Neuron (in vitro differentiated cells): ENCODE measurements around the gene KRT33B.
"Not testable (repeated sequence)": the region's sequence is repeated elsewhere in the genome, so short reads cannot be mapped to it uniquely, and the experiment has no call there.

Experiments used
- H2AFZ ChIP-seq: one replicate; pipeline ENCODE4 v1.6.1; 2013; ENCODE audit warnings: low read depth, mild to moderate bottlenecking, inconsistent platforms, low read length, moderate library complexity
- H3K27me3 ChIP-seq: one replicate; pipeline ENCODE4 v1.6.1; 2013; ENCODE audit warnings: low read length; ENCODE audit not compliant: insufficient read depth
- H3K36me3 ChIP-seq: one replicate; pipeline ENCODE4 v1.6.1; 2013; ENCODE audit warnings: low read length; ENCODE audit not compliant: insufficient read depth
- H3K4me1 ChIP-seq: one replicate; pipeline ENCODE4 v1.6.1; 2013; ENCODE audit warnings: low read length; ENCODE audit not compliant: insufficient read depth
- H3K4me3 ChIP-seq: 2 replicates; pipeline ENCODE4 v1.5.1; 2013; ENCODE audit warnings: mild to moderate bottlenecking, low read length, moderate library complexity
- H3K9me3 ChIP-seq: one replicate; pipeline ENCODE4 v1.6.1; 2013; ENCODE audit warnings: low read length

KRT33B gene

DNA sequence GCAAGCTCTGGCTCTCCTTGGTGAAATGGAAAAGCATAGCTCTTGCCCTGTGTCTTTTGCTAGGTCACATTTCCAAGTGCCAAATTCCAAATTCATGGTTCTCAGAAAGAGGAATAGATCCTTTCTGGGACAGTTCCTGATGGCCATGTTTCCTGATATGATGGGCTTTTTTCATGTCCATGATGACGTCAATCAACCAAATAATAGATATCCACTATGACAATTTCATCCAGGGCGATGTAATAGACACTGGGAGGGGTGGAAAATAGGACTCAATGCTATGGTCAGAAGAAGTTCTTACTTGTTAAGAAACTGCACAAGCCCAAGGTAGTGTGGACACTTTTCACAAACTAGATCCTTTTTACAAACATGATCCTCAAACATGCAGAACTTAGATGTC lies 18.4 kb downstream of the KRT33B start:
- no peaks in the 10 kb centered on the region for H3K4me1 ChIP-seq

DNA sequence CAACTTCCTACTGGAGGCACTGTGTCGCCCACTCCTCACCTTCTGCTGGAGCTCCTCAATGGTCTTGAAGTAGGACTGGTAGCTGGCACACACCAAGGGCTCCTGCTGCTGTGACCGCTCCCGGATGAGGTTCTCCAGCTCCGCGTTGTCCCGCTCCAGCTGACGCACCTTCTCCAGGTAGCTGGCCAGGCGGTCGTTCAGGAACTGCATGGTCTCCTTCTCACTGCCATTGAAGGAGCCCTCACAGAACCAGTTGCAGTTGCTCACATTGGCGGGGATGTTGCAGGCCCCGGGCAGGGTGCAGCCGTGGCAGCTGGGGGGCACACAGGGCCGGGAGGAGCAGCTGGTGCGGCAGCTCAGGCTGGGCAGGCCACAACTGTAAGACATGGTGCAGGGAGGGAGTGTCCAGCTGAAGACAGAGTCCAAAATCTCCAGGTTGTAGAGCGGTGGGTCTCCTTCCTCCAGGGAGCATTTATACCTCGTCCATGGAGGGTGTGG lies 19.2 kb downstream of the KRT33B start, which contains the start of gene KRT33A:
Gene KRT33A, minus strand, starts transcription at position 448 of the 498 bp plus-strand sequence. Its CDS starts 61 bp downstream, at position 387.
- not testable (repeated sequence) for H3K27me3 ChIP-seq, H3K4me3 ChIP-seq, H3K36me3 ChIP-seq, H2AFZ ChIP-seq, H3K9me3 ChIP-seq, H3K4me1 ChIP-seq

More for the DNA sequence above, 18.4 kb downstream of the KRT33B start:
- Histone ChIP-seq H3K4me3 (no peak overlapping the region), H3K9me3 (no peaks in the 10 kb centered on the region), H2AFZ (no peak overlapping the region), H3K27me3 (no peaks in the 10 kb centered on the region), H3K36me3 (no peaks in the 10 kb centered on the region)

DNA sequence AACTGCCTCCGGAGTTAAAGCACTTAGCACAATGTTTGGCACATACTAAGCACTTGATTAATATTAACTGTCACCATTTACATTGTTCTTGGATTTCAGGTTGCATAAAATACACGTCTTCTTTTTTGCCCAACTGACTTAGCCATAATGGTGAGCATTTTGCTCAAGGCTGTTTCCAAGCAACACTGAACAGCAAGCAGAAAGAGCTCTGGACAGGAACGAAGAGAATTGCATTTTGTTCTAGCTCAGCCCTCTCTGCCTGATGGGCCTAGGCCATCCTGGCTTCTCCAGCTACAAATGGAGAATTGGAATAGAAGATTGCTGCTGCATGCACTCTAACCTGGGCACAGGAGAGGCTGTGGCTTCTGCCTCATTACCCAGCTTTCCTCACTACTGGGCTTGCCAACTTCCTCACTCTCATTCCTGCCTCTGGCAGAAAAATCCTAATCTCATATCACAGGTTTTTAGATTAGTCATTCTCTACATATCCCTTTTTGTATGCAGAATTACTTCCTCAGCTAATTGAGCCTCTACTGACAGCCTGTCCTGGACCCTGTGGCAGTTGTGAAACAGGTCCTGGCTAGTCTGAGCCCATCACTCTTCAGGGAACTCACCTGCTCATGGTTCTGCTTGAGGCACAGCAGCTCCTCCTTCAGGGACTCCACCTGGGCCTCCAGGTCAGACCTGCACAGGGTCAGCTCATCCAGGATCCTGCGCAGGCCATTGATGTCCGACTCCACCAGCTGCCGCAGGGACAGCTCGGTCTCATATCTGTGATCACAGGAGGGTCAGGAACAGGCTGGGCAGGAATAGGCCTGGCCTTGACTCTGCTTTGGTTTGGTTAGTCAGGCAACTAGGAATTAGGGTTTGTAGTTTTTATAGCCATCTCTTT lies 21.5 kb downstream of the KRT33B start:
- Histone ChIP-seq H3K9me3 (no peaks in the 10 kb centered on the region), H3K36me3 (no peaks in the 10 kb centered on the region), H3K4me1 (no peaks in the 10 kb centered on the region), H2AFZ (no peak overlapping the region), H3K4me3 (no peak overlapping the region), H3K27me3 (no peaks in the 10 kb centered on the region)

DNA sequence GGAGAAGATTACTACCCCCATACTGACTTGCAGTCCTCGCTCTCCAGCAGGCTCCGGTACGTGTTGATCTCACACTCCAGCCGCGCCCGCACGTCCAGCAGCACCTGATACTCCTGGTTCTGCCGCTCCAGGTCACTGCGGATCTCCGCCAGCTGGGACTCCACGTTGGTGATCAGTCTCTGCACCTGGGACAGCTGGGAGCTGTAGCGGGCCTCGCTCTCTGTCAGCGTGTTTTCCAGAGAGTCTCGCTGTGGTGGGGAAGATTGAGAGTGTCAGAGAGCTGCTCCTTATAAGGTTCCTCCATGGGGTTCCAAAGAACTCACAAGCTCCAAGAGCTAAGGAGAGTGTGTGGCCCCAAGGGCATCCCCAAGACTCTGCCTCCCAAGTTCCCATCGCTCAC lies 23.2 kb downstream of the KRT33B start:
- H3K36me3 ChIP-seq, H3K27me3 ChIP-seq, H3K9me3 ChIP-seq, H3K4me3 ChIP-seq, H3K4me1 ChIP-seq, H2AFZ ChIP-seq: not testable (repeated sequence)

DNA sequence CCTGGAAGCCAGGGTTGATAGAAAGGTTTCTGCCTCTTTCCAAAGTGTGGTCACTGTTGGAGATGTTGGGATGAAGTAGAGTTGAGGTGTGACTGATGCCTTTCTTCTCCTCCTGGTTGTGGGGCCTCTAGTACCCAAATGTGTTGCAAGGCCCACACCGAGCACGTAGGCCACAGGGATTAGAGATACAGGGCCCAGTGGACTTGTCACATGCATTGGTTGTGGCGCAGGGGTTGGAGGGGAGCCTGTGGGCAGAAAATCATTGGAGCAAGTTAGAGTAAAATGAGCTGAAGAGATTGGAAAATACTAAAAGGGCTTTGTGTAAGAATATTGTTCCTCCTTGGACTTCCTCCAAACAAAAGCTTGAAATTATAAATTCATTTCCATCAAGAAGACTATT lies 23.6 kb downstream of the KRT33B start:
- H3K9me3 ChIP-seq, result peaks cover 2% of the 10 kb centered on the region
- H2AFZ ChIP-seq, result no peak overlapping the region
- H3K4me1 ChIP-seq, result no peaks in the 10 kb centered on the region

DNA sequence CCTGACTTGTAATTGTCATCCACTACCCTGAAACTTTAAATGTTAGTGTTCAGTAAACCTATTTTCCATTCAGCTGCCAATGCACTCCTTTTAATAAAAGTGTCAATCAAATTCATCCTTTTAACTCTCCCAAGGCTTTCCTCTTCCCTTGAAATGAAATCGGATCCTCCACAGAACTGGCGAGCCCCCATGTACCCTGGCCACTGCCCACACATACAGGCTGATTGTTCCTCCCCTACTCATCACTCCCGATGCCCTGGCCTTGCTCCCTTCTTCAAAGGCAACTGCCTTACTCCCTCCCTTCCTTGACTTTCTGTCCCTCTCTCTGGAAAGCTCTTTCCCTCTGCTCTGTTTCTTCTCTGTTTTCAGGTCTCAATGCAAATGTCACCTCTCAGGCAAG lies 26.6 kb downstream of the KRT33B start:
- Histone ChIP-seq H3K27me3 (no peaks in the 10 kb centered on the region), H3K36me3 (no peaks in the 10 kb centered on the region), H2AFZ (no peak overlapping the region), H3K9me3 (peaks cover 2% of the 10 kb centered on the region), H3K4me1 (no peaks in the 10 kb centered on the region), H3K4me3 (no peak overlapping the region)

More for the DNA sequence above, 23.6 kb downstream of the KRT33B start:
- Histone ChIP-seq H3K36me3 (no peaks in the 10 kb centered on the region), H3K4me3 (no peak overlapping the region), H3K27me3 (no peaks in the 10 kb centered on the region)

DNA sequence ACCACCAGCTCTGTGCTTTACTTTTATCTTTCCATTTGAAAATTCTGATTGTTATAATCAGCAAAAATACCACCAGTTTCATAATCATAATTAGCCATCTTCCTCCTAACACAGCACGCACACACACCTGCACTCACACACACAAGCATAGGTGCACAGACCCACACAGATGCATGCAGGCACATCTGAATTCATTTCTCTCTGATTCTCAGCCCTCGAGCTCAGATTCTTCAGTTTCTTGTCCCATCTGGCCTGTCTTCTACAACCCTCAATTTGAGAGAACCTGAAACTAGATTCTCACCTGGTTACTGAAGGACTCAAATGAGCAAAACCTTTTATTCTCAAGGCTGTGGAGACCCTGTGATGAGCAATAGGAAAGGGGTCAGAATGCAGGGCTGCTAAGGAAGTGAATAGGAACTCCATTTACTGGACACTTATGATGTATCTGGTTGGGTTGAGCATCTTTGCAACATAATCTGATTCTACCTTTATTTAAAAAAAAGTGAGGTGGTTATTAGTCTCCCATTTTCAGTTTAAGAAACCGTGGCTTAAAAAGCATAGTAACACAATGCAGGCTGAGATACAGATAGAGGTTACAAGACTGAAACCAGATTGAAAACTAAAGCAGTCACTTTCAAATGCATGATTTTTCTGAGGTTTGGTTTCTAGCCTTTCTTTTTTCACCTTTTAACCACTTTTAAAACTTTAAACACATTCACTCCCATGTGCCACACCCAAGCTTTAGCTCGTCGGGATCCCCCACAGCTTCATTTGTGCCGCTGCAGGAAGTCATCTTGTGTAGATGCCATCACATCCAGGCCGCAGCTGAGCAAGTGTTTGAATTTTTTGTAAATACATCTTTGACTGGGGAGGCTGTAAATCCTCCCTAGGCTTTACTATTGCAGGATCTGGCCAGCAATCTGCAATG lies 28.4 kb downstream of the KRT33B start:
- H3K4me3 ChIP-seq, result no peak overlapping the region
- H3K9me3 ChIP-seq, result peaks cover 2% of the 10 kb centered on the region
- no peaks in the 10 kb centered on the region for H3K4me1 ChIP-seq
- no peak overlapping the region for H2AFZ ChIP-seq
- no peaks in the 10 kb centered on the region for H3K36me3 ChIP-seq
- H3K27me3 ChIP-seq, result no peaks in the 10 kb centered on the region

DNA sequence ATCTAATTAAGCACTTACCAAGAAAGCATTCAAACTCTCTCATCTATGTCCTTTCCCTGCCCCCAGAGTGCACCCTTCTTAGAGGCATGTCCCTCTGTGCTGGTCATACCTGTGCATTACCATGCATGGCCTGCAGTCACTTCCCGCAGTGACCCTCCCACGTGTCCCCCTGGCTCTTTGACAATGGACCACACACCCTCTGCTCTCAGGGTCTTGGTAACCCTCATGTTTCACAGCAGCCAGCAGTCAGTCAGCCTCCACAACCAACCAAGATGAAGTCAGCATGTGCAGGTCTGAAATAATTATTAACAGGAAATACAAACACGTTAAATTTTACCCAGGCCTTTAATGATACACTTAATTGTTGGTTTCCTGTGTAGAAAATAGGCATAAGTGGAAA lies 29.1 kb downstream of the KRT33B start:
- Histone ChIP-seq H3K4me1 (no peaks in the 10 kb centered on the region), H3K36me3 (no peaks in the 10 kb centered on the region), H3K9me3 (peaks cover 2% of the 10 kb centered on the region), H3K4me3 (no peak overlapping the region), H3K27me3 (no peaks in the 10 kb centered on the region), H2AFZ (no peak overlapping the region)

DNA sequence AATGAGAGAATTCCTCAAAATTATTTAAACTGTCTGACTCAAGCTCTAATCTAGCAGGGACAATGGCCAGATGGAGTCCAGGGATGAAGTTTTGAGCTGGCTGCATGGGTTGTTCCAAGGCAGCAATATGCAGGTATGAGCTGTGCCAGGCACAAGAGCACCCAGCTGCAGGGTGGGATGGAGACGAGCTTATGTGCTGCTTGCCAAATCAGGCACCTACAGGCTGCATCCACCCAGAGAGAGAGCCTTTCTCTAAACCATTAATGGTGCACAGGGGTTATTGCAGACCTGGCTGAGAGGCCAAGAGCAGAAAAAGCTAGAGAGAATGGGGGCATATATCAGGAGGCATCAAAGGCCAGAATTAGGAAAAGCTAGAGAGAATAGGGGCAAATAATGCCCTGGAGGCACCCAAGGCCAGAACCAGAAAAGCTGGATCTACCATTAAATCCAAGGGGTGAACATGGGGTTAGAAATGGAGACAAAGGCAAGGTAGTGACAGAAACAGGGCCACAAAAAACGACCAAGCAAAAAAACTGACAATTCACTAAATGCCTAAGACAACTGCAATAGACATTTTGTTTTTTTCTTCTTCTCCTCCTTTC lies 29.9 kb downstream of the KRT33B start:
- H2AFZ ChIP-seq, result no peak overlapping the region
- H3K9me3 ChIP-seq, result peaks cover 2% of the 10 kb centered on the region
- H3K27me3 ChIP-seq, result no peaks in the 10 kb centered on the region
- no peaks in the 10 kb centered on the region for H3K4me1 ChIP-seq
- no peak overlapping the region for H3K4me3 ChIP-seq
- H3K36me3 ChIP-seq, result no peaks in the 10 kb centered on the region

DNA sequence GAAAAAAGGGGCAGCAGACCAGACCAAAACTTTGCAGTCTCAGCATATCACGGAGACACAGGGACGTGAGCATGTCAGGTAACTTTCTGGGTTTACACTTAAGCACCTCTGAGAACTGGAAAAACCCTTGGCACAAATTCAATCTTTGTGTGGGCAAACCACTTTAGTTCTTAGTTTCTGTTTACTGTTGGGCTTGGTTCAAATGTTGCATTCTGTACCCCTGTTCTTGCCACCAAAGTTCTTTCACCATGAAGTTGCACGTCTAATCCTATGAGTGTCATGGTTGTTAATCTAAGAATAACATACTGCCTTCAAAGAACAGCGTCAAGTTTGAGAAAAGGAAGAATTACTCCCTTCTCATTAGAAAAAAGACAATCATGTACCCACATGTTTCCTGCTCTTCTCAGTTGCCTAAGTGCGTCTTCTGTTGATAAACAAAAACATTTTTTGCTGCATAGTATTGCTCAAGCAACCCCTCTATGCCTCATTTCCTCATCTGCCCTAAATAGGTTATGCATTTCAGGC lies 30.6 kb downstream of the KRT33B start:
- H2AFZ ChIP-seq, result no peak overlapping the region
- H3K4me1 ChIP-seq, result no peaks in the 10 kb centered on the region
- H3K4me3 ChIP-seq, result no peak overlapping the region
- peaks cover 2% of the 10 kb centered on the region for H3K9me3 ChIP-seq
- no peaks in the 10 kb centered on the region for H3K36me3 ChIP-seq
- no peaks in the 10 kb centered on the region for H3K27me3 ChIP-seq

DNA sequence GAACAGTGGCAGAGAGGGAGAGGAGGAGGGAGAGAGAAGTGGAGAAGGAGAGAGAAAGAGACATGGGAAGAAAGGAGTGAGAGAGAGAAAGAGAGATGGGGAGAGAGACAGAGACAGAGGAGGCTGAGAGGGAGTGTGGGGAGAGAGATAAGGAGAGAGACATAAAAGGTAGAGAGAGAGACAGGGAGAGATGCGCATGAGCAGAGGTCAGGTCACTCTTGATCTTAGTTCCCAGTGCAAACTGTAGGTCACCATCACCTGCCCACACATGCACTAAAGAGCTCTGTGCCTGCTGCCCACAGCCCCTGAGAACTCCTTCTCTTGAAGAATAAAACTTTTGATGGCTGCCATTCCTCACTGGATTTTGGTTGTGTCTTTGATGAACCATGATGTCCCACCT lies 33.9 kb downstream of the KRT33B start:
- Histone ChIP-seq H3K36me3 (no peaks in the 10 kb centered on the region), H3K4me3 (no peak overlapping the region), H3K27me3 (no peaks in the 10 kb centered on the region), H3K4me1 (no peaks in the 10 kb centered on the region), H2AFZ (no peak overlapping the region), H3K9me3 (no peaks in the 10 kb centered on the region)

DNA sequence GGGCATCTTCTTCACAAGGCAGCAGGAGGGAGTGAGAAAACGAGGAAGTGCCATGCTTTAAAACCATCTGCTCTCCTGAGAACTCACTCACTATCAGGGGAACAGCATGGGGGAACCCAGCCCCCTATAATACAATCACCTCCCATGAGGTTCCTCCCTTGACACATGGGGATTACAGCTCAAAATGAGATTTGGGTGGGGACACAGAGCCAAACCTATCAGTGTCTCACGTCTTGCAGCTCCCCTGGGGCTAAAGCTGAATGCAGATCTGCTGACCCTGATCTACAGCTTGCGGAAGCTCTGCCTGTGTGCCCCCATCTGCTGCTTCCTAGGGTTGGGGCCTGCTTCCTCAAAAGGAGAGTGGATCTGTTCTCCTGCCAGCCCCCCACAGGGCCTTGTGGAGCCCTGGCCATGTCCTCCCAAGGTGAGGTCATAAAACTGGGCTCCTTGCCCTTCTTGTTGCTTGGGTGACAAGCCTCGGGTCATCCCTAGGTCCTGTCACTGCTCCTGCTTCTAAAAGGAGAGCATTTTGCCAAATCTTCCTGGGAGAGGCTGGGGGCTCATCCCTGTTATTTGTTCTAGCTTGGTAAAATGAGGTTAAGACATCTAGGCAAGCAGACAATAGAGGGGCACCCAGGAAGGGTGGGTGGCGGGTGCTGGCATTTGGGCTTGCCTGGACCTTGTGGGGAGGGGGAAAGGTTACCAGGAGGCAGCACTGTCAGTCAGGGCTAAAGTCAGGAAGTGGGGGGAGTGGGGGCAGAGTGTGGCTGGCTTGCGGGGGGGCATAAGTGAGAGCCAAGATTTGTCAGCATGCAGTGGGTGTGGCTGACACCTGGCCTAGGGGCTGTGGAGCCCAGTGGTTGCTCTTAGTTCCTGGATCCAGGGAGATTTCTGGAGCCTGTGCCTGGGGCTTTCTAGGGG lies 35.0 kb downstream of the KRT33B start:
- no peak overlapping the region for H3K4me3 ChIP-seq
- no peaks in the 10 kb centered on the region for H3K4me1 ChIP-seq
- no peak overlapping the region for H2AFZ ChIP-seq
- no peaks in the 10 kb centered on the region for H3K27me3 ChIP-seq
- H3K9me3 ChIP-seq, result no peaks in the 10 kb centered on the region
- no peaks in the 10 kb centered on the region for H3K36me3 ChIP-seq
